Lung (tissue), 12 donors: Measurements from ENCODE around the gene SRC. TPM values are rescaled to one million over a fixed set of nuclear protein-coding genes. Genes with fewer than 3 reads are reported as not detected.

Experiments
- ATAC-seq: fragments of 200-7000 bp; cut with Tn5 transposase; one replicate; pipeline ENCODE4 v1.9.1; 2020; ENCODE audit warnings: moderate number of reproducible peaks; ENCODE audit not compliant: insufficient read depth, low FRiP score
- DNase-seq, 3 donors: peaks; one replicate each; pipeline ENCODE4 v3.0.0-alpha.2; 2013 to 2017
- H3K27ac ChIP-seq, 2 donors: one replicate each; pipeline ENCODE4 v1.5.1; 2013; ENCODE audit warnings: mild to moderate bottlenecking in 2 of 2, moderate library complexity in 2 of 2, control low read depth in 1 of 2, inconsistent platforms in 1 of 2, low read depth in 1 of 2, low read length in 1 of 2
- H3K27me3 ChIP-seq, 3 donors: one replicate each; pipeline ENCODE4 v1.5.1; 2013; ENCODE audit warnings: low read length in 2 of 3; ENCODE audit not compliant: control insufficient read depth in 3 of 3, insufficient read depth in 3 of 3
- H3K36me3 ChIP-seq, 4 donors: one replicate each; pipeline ENCODE4 v1.5.1; 2013; ENCODE audit warnings: low read length in 4 of 4, mild to moderate bottlenecking in 1 of 4, moderate library complexity in 1 of 4; ENCODE audit not compliant: control insufficient read depth in 4 of 4, insufficient read depth in 4 of 4
- H3K4me1 ChIP-seq, 5 donors: one replicate each; pipeline ENCODE4 v1.5.1; 2013; ENCODE audit warnings: low read length in 5 of 5, mild to moderate bottlenecking in 2 of 5, moderate library complexity in 1 of 5; ENCODE audit not compliant: control insufficient read depth in 5 of 5, insufficient read depth in 5 of 5
- H3K4me3 ChIP-seq: one replicate; pipeline ENCODE4 v1.5.1; 2013; ENCODE audit warnings: mild to moderate bottlenecking, control low read depth, moderate library complexity
- H3K9ac ChIP-seq, 2 donors: one replicate each; pipeline ENCODE4 v1.5.1; 2013; ENCODE audit warnings: low read length in 2 of 2, control low read depth in 1 of 2; ENCODE audit not compliant: insufficient read depth in 1 of 2
- H3K9me3 ChIP-seq, 4 donors: one replicate each; pipeline ENCODE4 v1.5.1; 2013; ENCODE audit warnings: low read length in 3 of 4, mild to moderate bottlenecking in 1 of 4, moderate library complexity in 1 of 4; ENCODE audit not compliant: control insufficient read depth in 4 of 4, insufficient read depth in 3 of 4
- WGBS, 2 donors: extraction: QIAGEN DNeasy Blood & Tissue Kit; methylation state at CpG; one replicate each; pipeline ENCODE4 v1.1.7; 2013; 5-methylcytosine and 5-hydroxymethylcytosine counted together
- polyA plus RNA-seq, 2 donors: library from polyadenylated mRNA; stranded (reverse); fragments of 200-250 nt; gene quantifications; one replicate each; pipeline ENCODE4 v1.2.1, GENCODE V29; 2013
- total RNA-seq, 2 donors: library from RNA; depleted of rRNA in 1 of 2; stranded (reverse); fragments of >200 nt in 1 of 2; gene quantifications; one replicate each; pipeline ENCODE4 v1.2.1, GENCODE V29; 2014 to 2021
- TF ChIP-seq, protein P1 (sequence below): IDR thresholded peaks from 2 replicates; pipeline ENCODE4 v1.5.1; 2012; ENCODE audit warnings: mild to moderate bottlenecking; ENCODE audit errors: control extremely low read depth, extremely low read depth
- donor health status: control.
- donor health status: control.
- donor health status: Bipolar disorder and iron deficiency.
- donor health status: healthy.
- donor health status: DM: yes; HTN: yes; CAD: no.

Gene SRC
- total and polyA plus RNA-seq, 4 donors: 35.6 to 69.5 (median 50.1) TPM

DNA sequence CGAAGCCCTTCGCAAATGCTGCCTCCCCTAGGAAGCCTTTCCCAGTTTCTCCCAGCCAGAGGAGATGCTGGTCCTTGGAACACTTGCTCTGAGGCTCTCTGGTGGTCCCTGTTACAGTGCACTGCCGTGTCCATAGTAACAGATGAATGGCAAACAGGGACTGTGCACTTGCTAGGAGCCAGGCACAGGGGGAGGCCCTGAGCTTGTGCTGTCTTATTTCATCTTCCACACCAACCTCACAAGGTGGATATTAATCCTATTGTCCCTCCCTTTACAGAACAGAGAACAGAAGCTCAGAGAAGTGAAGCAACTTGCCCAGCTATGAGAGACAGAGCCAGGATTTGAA, 19.0 kb downstream of the SRC start:
- Histone ChIP-seq H3K27me3 (no peaks in the 10 kb centered on the region), H3K4me3 (no peak overlapping the region), H3K9me3 (no peaks in the 10 kb centered on the region), H3K27ac (peak overlapping the region in 1 of 2 donors; percentile 6), H3K36me3 (peaks cover 0 to 20% (median 6%) of the 10 kb centered on the region in 4 donors), H3K4me1 (no peaks in the 10 kb centered on the region), H3K9ac (no peak overlapping the region)
- DNase-seq (peak in 1 of 3 donors; percentile 11), ATAC-seq (no peak)
- 89 to 95% methylated on average over 3 of the region's 3 CpGs for WGBS, 2 donors
- TF ChIP-seq, protein P1, sequence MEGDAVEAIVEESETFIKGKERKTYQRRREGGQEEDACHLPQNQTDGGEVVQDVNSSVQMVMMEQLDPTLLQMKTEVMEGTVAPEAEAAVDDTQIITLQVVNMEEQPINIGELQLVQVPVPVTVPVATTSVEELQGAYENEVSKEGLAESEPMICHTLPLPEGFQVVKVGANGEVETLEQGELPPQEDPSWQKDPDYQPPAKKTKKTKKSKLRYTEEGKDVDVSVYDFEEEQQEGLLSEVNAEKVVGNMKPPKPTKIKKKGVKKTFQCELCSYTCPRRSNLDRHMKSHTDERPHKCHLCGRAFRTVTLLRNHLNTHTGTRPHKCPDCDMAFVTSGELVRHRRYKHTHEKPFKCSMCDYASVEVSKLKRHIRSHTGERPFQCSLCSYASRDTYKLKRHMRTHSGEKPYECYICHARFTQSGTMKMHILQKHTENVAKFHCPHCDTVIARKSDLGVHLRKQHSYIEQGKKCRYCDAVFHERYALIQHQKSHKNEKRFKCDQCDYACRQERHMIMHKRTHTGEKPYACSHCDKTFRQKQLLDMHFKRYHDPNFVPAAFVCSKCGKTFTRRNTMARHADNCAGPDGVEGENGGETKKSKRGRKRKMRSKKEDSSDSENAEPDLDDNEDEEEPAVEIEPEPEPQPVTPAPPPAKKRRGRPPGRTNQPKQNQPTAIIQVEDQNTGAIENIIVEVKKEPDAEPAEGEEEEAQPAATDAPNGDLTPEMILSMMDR: no peak

DNA sequence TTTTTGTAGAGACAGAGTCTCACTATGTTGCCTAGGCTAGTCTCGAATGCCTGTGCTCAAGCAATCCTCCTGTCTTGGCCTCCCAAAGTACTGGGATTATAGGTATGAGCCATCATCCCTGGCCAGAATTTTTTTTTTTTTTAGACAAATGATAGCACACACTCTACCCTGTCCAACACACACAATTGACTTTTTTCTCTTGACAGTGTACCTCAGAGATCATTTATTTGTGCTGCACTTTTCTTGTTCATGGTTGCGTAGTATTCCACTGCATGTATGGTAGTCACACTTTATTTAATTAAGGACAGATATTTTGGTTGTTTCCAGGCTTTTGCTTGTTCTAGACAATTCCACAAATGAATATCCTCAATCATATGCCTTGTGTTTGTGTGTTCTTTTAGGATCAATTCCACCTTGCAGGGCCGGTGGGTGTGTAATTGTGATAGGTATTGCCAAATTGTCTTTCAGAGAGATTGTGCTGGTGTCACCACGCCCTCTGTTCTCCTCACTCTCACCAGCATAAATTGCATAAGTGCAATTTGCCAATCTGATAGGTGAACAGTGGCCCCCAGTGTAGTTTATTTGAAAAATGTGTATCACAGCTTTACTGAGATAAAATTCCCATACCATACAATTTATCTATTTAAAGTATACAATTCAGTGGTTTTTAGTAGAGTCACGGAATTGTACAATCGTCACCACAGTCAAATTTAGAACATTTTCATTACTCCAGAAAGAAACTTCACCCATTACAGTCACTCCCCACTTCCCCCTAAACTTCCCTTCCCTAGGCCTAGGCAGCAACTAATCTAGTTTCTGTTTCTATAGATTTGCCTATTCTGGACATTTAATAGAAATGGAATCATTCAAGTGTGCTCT, 20.1 kb downstream of the SRC start:
- Histone ChIP-seq H3K4me1 (no peaks in the 10 kb centered on the region), H3K27me3 (no peaks in the 10 kb centered on the region), H3K9ac (no peak overlapping the region), H3K36me3 (peaks cover 0 to 20% (median 5%) of the 10 kb centered on the region in 4 donors), H3K4me3 (no peak overlapping the region), H3K27ac (no peak overlapping the region), H3K9me3 (no peaks in the 10 kb centered on the region)
- peak in 1 of 3 donors; percentile 6 for DNase-seq
- 48 to 78% methylated on average over 6 of the region's 6 CpGs for WGBS, 2 donors
- no peak for ATAC-seq
- TF ChIP-seq, protein P1: no peak

DNA sequence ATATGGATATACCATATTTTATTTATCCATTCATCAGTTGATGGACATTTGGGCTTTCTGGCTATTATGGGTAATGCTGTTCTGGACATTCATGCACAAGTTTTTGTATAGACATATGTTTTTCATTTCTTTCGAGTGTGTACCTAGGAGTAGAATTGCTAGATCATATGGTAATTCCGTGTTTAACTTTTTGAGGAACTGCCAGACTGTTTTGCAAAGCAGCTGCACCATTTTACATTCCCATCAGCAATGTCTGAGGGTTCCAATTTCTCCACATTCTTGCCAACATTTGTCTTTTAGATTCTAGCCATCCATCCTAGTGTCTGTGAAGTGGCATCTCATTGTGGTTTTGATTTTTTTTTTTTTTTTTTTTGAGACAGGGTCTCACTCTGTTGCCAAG, 20.8 kb downstream of the SRC start:
- Histone ChIP-seq H3K4me3 (no peak overlapping the region), H3K4me1 (no peaks in the 10 kb centered on the region), H3K9ac (no peak overlapping the region), H3K36me3 (peaks cover 0 to 20% (median 5%) of the 10 kb centered on the region in 4 donors), H3K27me3 (no peaks in the 10 kb centered on the region), H3K27ac (no peak overlapping the region), H3K9me3 (no peaks in the 10 kb centered on the region)
- WGBS, 2 donors: 24 to 44% methylated on average over 2 of the region's 2 CpGs
- TF ChIP-seq, protein P1: no peak
- ATAC-seq (no peak), DNase-seq (peak in 1 of 3 donors; percentile 0)
